ENCODE measurements around the gene TEX14. TPM values are rescaled to one million over a fixed set of nuclear protein-coding genes. Genes with fewer than 3 reads are reported as not detected.

TEX14 gene, protein sequence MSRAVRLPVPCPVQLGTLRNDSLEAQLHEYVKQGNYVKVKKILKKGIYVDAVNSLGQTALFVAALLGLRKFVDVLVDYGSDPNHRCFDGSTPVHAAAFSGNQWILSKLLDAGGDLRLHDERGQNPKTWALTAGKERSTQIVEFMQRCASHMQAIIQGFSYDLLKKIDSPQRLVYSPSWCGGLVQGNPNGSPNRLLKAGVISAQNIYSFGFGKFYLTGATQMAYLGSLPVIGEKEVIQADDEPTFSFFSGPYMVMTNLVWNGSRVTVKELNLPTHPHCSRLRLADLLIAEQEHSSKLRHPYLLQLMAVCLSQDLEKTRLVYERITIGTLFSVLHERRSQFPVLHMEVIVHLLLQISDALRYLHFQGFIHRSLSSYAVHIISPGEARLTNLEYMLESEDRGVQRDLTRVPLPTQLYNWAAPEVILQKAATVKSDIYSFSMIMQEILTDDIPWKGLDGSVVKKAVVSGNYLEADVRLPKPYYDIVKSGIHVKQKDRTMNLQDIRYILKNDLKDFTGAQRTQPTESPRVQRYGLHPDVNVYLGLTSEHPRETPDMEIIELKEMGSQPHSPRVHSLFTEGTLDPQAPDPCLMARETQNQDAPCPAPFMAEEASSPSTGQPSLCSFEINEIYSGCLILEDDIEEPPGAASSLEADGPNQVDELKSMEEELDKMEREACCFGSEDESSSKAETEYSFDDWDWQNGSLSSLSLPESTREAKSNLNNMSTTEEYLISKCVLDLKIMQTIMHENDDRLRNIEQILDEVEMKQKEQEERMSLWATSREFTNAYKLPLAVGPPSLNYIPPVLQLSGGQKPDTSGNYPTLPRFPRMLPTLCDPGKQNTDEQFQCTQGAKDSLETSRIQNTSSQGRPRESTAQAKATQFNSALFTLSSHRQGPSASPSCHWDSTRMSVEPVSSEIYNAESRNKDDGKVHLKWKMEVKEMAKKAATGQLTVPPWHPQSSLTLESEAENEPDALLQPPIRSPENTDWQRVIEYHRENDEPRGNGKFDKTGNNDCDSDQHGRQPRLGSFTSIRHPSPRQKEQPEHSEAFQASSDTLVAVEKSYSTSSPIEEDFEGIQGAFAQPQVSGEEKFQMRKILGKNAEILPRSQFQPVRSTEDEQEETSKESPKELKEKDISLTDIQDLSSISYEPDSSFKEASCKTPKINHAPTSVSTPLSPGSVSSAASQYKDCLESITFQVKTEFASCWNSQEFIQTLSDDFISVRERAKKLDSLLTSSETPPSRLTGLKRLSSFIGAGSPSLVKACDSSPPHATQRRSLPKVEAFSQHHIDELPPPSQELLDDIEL (N-terminal part only)
- 0.07 TPM in 2 replicates for total RNA-seq

DNA sequence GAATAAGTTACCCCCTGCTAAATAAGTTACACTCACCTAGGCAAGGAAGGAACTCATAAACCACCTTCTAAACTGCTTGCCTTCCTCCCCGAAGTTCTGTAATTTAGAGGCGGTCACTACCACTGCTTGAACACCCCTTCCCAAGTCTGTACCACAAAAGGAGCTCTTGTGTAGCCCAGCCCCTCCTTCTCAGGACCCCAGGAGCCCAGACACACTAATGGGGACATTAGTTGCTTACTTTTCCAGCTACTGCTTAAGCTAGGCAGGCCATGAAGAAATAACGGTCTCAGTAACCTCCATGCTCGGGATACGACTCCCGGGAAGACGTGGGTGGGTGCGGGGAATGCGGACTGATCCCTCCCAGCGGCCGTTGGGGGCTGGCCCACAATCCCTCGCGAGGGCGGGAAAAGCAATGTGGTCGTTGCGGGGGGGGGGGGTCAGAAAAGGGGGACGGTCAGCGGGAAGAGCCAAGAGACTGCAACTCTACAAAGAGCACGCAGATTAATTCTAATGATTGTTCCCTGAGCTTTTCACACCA, at the start of gene TEX14:
TEX14 (minus strand) TSS at position 345 of the 538 bp plus-strand sequence. CDS start 40,044 bp downstream, outside the sequence.
- Mint-ChIP-seq H3K9me3 (peaks cover 4% of the 10 kb centered on the region), H3K27me3 (no peaks in the 10 kb centered on the region), H3K4me1 (peaks cover 21% of the 10 kb centered on the region), H3K4me3 (peak within 1 kb of the TSS; percentile 95), H3K27ac (peak within 1 kb of the TSS; percentile 96), H3K36me3 (ENCODE audit: low read depth) (peaks cover 24% of the 10 kb centered on the region)
- intact Hi-C loops (cut with micrococcal nuclease): loop anchor here (1.0 to 5.0 kb wide), 4 partner anchors 19 to 174 kb away; no protein-coding TSS in a partner anchor
- DNase-seq: no peak

DNA sequence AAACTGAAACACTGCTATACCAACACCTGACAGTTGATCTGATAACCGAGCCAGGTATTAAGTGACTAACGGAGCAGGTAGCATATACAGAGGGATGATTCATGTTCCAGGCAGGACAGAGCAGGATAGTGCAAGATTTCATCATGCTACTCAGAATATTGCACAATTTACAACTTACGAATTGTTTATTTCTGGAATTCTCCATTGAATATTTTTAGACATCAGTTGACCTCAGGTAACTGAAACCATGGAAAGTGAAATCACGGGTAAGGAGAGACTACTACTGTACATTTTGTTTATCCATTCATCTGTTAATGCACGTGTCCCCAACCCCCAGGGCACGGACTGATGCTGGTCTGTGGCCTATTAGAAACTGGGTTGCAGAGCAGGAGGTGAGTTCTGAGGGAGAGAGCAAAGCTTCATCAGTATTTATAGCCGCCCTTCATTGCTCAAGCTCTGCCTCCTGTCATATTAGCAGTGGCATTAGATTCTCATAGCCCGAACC, 49.3 kb upstream of the TEX14 start:
- no peak for DNase-seq
- no peaks in the 10 kb centered on the region for H3K4me1 Mint-ChIP-seq
- intact Hi-C loops (cut with micrococcal nuclease): no loop called here
- no peak overlapping the region for H3K27ac Mint-ChIP-seq
- H3K9me3 Mint-ChIP-seq: no peaks in the 10 kb centered on the region
- no peaks in the 10 kb centered on the region for H3K36me3 Mint-ChIP-seq (ENCODE audit: low read depth)
- no peak overlapping the region for H3K4me3 Mint-ChIP-seq
- H3K27me3 Mint-ChIP-seq: no peaks in the 10 kb centered on the region

DNA sequence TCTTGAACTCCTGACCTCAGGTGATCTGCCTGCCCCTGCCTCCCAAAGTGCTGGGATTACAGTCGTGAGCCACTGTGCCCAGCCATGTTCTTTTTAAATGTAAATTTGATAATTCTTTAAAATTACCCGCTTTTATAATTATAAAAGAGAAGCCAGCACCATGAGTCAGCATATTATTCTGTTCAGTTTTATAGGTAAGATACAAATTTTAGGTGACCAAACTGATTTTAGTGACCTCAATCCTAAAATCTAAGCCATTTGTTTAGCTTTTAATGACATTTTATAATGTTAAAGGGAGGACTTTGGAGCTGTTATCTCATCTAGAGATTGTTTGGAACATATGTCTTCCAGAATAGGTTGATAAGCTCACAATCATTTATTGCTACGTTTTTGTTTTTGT, 43.0 kb upstream of the TEX14 start:
- Mint-ChIP-seq H3K27me3 (no peaks in the 10 kb centered on the region), H3K36me3 (ENCODE audit: low read depth) (peaks cover 4% of the 10 kb centered on the region), H3K4me3 (no peak overlapping the region), H3K27ac (no peak overlapping the region), H3K9me3 (no peaks in the 10 kb centered on the region), H3K4me1 (peaks cover 2% of the 10 kb centered on the region)
- DNase-seq: no peak
- intact Hi-C loops (cut with micrococcal nuclease): no loop called here

DNA sequence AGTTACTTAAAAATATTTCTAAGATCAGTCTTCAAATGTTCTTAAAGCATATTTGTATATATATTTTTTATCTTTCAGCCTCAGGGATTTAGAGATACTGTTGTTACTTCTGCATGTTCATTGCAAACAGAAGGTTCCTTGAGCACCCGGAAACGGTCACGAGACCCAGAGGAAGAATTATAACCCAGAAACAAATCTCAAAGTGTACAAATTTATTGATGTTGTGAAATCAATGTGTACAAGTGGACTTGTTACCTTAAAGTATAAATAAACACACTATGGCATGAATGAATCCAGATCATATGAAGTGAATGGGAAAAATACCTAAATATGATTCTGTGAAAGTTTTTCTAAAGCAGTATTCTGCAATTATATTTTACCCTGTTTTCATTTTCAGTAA, 42.2 kb upstream of the TEX14 start:
- no peak for DNase-seq
- Mint-ChIP-seq H3K36me3 (ENCODE audit: low read depth) (peaks cover 5% of the 10 kb centered on the region), H3K27ac (no peak overlapping the region), H3K9me3 (no peaks in the 10 kb centered on the region), H3K4me3 (no peak overlapping the region), H3K27me3 (no peaks in the 10 kb centered on the region), H3K4me1 (peaks cover 2% of the 10 kb centered on the region)
- intact Hi-C loops (cut with micrococcal nuclease): no loop called here

DNA sequence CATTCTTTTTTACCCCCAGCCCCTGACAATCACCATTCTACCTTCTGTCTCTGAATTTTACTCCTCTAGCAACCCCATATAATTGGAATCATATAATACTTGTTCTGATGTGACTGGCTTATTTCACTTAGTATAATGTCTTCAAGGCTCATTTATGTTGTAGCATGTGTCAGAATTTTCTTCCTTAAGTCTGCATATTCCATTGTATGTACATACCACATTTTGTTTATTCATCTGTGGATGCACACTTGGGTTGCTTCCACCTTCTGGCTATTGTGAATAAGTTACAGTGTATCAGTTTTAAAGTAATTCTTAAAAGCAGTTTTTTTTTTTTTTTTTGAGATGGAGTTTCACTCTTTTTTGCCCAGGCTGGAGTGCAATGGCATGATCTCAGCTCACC, 39.1 kb upstream of the TEX14 start:
- Mint-ChIP-seq H3K36me3 (ENCODE audit: low read depth) (peaks cover 5% of the 10 kb centered on the region), H3K27me3 (no peaks in the 10 kb centered on the region), H3K27ac (no peak overlapping the region)

DNA sequence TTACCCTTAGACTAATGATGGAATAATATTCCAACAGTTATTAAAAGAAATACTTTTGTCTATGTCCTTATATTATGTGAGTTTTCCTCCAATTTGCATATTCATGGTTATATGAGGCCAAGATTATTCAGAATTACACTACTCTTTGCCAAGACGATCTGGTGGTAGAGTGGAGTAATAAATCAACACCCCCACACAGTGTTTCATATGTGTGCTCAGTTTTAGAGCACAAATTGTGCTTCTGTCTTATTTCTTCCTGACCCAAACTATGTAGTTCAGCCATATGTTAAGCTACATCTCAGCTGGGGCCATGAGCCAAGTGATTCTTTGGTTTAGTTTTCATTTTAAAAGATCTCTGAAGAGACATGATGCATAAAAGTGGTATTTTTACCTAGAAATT, 37.0 kb upstream of the TEX14 start:
- peaks cover 13% of the 10 kb centered on the region for H3K36me3 Mint-ChIP-seq (ENCODE audit: low read depth)
- no peaks in the 10 kb centered on the region for H3K9me3 Mint-ChIP-seq
- DNase-seq: no peak
- H3K4me3 Mint-ChIP-seq: no peak overlapping the region
- no peaks in the 10 kb centered on the region for H3K27me3 Mint-ChIP-seq
- H3K4me1 Mint-ChIP-seq: peaks cover 3% of the 10 kb centered on the region
- H3K27ac Mint-ChIP-seq: no peak overlapping the region
- intact Hi-C loops (cut with micrococcal nuclease): no loop called here

More for the DNA sequence above, 39.1 kb upstream of the TEX14 start:
- Mint-ChIP-seq H3K4me1 (peaks cover 3% of the 10 kb centered on the region), H3K9me3 (no peaks in the 10 kb centered on the region), H3K4me3 (no peak overlapping the region)
- no peak for DNase-seq
- intact Hi-C loops (cut with micrococcal nuclease): no loop called here

DNA sequence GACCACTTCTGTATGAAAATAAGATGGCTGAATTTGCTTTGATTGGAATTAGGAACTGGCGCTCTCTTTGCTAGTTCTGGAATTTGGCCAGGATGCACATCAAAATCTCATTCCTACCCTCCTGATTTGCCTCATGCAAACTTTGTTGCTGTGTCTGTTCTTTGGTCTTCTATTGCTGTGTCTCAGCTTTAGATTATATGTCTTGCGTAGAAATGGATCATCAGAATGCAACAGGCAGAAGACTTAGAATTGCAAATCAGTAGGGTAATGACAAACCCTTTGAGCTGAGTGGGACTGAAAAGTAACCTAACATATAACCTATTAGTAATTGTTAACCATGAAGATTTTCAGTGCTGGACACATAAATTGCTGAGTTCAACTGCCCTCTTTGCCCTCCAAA, 30.9 kb upstream of the TEX14 start:
- Mint-ChIP-seq H3K36me3 (ENCODE audit: low read depth) (peaks cover 31% of the 10 kb centered on the region), H3K27me3 (no peaks in the 10 kb centered on the region), H3K4me3 (no peak overlapping the region), H3K9me3 (no peaks in the 10 kb centered on the region), H3K27ac (no peak overlapping the region), H3K4me1 (no peaks in the 10 kb centered on the region)
- intact Hi-C loops (cut with micrococcal nuclease): no loop called here
- DNase-seq: no peak

DNA sequence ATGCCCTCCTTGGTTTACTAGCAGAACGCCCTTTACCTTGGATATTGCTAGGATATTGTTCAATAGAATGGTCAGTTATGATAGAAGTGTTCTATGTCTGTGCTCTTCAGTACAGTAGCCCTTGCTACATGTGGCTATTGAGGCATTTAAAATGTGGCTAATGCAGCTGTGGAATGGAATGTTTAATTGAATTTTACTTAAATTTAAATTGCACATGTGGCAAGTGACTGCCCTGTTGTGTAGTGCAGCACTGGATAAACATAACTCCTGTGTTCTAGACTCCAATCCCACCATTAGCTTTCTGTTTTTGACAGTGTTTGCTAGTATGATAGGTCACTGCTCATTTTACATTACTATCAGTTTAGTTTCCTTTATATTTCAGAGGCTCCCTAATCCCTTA, 30.4 kb upstream of the TEX14 start:
- Mint-ChIP-seq H3K4me1 (no peaks in the 10 kb centered on the region), H3K4me3 (no peak overlapping the region), H3K27me3 (no peaks in the 10 kb centered on the region), H3K9me3 (no peaks in the 10 kb centered on the region), H3K27ac (no peak overlapping the region), H3K36me3 (ENCODE audit: low read depth) (peaks cover 31% of the 10 kb centered on the region)
- intact Hi-C loops (cut with micrococcal nuclease): no loop called here
- DNase-seq: no peak

DNA sequence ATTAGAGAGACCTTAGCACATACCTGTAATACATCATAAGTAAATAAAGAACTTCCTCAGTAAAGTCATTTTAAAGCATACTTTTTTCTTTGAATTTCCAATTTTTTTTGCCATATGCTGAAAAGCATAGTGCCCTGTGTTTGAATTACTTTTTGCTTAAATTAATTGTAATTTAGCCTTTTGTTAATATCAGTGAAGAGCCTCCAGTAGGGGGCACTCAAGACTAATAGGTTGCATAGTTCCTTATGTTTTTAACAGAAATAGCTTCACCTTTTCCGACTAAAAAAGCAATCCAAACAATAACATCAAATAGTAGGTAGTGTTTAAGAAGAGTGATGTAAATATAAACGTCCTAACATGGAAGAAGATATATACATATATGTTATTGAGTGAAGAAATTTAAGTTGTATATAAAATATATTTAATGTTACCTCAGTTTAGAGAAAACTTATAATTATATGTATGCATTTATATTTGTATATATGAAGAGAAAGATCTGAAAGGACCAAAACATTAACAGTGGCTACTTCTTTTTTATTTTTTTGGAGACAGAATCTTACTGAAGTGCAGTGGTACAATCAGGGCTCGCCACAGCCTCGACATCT, 19.2 kb upstream of the TEX14 start:
- Mint-ChIP-seq H3K4me1 (peaks cover 11% of the 10 kb centered on the region), H3K4me3 (no peak overlapping the region), H3K36me3 (ENCODE audit: low read depth) (peaks cover 38% of the 10 kb centered on the region), H3K27ac (no peak overlapping the region), H3K27me3 (no peaks in the 10 kb centered on the region), H3K9me3 (no peaks in the 10 kb centered on the region)
- intact Hi-C loops (cut with micrococcal nuclease): loop anchor here (1.0 to 2.0 kb wide), 2 partner anchors 18 to 290 kb away; partner anchors contain the start of genes RAD51C and TEX14
- DNase-seq: peak; percentile 80

DNA sequence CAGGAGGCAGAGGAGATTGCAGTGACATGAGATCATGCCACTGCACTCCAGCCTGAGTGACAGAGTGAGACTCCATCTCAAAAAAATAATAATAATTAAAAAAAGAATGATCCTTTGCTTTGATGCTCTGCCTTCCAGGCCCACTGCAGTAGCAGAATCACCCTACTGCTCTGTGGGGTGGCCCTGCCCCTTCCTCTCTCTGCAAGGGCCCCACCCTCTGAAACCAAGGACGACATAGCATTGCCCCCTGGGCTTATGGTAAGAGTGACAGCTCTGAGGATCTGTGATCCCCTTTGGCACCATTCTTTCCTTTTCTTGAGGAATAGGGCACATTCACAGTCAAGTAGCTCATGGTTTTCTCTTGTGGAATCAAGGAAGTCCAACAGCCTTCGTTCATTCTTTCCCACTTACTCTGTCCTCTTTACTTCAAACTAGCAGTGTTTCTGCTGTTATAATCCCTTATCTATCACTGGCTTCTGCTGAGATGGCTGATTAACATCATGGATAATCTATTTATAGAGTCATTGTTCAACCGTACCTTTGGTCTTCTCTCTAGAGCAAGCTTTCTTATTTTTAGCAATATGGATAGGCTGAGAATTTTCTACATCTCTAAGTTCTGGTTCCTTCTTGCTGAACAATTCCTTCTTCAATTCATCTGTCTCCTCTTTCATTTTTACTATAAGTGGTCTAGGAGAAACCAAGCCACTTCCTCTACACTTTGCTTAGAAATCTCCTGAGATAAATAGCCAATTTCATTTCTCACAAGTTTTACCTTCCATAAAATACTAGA, 14.7 kb upstream of the TEX14 start:
- peak overlapping the region; percentile 73 for H3K27ac Mint-ChIP-seq
- H3K36me3 Mint-ChIP-seq (ENCODE audit: low read depth): peaks cover 48% of the 10 kb centered on the region
- H3K27me3 Mint-ChIP-seq: no peaks in the 10 kb centered on the region
- intact Hi-C loops (cut with micrococcal nuclease): no loop called here
- peak overlapping the region; percentile 29 for H3K4me3 Mint-ChIP-seq
- H3K9me3 Mint-ChIP-seq: no peaks in the 10 kb centered on the region
- DNase-seq: no peak
- peaks cover 27% of the 10 kb centered on the region for H3K4me1 Mint-ChIP-seq

DNA sequence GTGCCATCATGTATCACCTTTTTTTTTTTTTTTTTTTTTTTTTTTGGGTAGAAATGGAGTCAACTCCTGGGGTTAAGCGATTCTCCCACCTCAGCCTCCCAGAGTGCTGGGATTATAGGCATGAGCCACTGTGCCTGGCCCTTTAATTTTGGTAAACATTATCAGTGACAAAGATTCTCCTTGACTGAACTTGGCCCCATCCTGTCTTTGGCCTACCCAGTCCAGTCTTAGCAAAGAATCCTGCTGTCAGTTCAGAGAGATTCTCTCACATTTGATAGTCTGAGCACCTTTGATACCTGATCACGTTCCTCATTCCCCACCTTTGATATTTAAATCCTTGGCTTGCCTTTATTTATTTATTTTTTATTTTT, 12.1 kb upstream of the TEX14 start:
- no peak for DNase-seq
- Mint-ChIP-seq H3K9me3 (no peaks in the 10 kb centered on the region), H3K27ac (no peak overlapping the region), H3K36me3 (ENCODE audit: low read depth) (peaks cover 49% of the 10 kb centered on the region), H3K4me3 (no peak overlapping the region), H3K27me3 (no peaks in the 10 kb centered on the region), H3K4me1 (peaks cover 27% of the 10 kb centered on the region)
- intact Hi-C loops (cut with micrococcal nuclease): loop anchor here (2.0 kb wide), 1 partner anchor 45 kb away; no protein-coding TSS in a partner anchor
